Ishikawa (cell line): ENCODE measurements around the gene CACNA2D3.

Experiments
- CEBPB ChIP-seq: IDR thresholded peaks from 2 replicates; pipeline ENCODE4 v1.6.1; 2012
- CREB1 ChIP-seq: IDR thresholded peaks from 2 replicates; pipeline ENCODE4 v1.6.1; 2012; ENCODE audit warnings: low read depth
- EGR1 ChIP-seq: IDR thresholded peaks from 2 replicates; pipeline ENCODE4 v1.6.1; 2012
- EP300 ChIP-seq: IDR thresholded peaks from 2 replicates; pipeline ENCODE4 v1.6.1; 2012; ENCODE audit warnings: borderline replicate concordance
- FOXM1 ChIP-seq: IDR thresholded peaks from 2 replicates; pipeline ENCODE4 v1.6.1; 2012; ENCODE audit warnings: low read depth, borderline replicate concordance
- MAX ChIP-seq: IDR thresholded peaks from 2 replicates; pipeline ENCODE4 v1.6.1; 2012
- NFIC ChIP-seq: IDR thresholded peaks from 2 replicates; pipeline ENCODE4 v1.6.1; 2012
- RAD21 ChIP-seq: IDR thresholded peaks from 2 replicates; pipeline ENCODE4 v1.6.1; 2012; ENCODE audit warnings: low read depth
- REST ChIP-seq: IDR thresholded peaks from 2 replicates; pipeline ENCODE4 v1.6.1; 2012; ENCODE audit warnings: low read depth, mild to moderate bottlenecking
- TAF1 ChIP-seq: IDR thresholded peaks from 2 replicates; pipeline ENCODE4 v1.6.1; 2012; ENCODE audit warnings: low read depth, mild to moderate bottlenecking
- TCF12 ChIP-seq: IDR thresholded peaks from 2 replicates; pipeline ENCODE4 v1.6.1; 2012; ENCODE audit warnings: low read depth
- TEAD4 ChIP-seq: IDR thresholded peaks from 2 replicates; pipeline ENCODE4 v1.6.1; 2012
- USF1 ChIP-seq: IDR thresholded peaks from 2 replicates; pipeline ENCODE4 v1.6.1; 2012
- YY1 ChIP-seq: IDR thresholded peaks from 2 replicates; pipeline ENCODE4 v1.6.1; 2012; ENCODE audit warnings: low read depth
- ZBTB7A ChIP-seq: IDR thresholded peaks from 2 replicates; pipeline ENCODE4 v1.6.1; 2012; ENCODE audit warnings: low read depth

The CACNA2D3 gene

GRCh38 chr3:54733106-54734006 is 611.0 kb downstream of the CACNA2D3 start:
- TF ChIP-seq MAX (no peak), CREB1 (no peak), YY1 (no peak), EP300 (no peak), NFIC (no peak), CEBPB (no peak)

GRCh38 chr3:54736459-54736858 is 614.1 kb downstream of the CACNA2D3 start:
- TF ChIP-seq EGR1: no peak
- TF ChIP-seq EP300: no peak
- TF ChIP-seq MAX: no peak
- no peak for TF ChIP-seq NFIC
- TF ChIP-seq FOXM1: no peak
- TF ChIP-seq ZBTB7A: no peak
- no peak for TF ChIP-seq REST
- TF ChIP-seq TAF1: no peak

- TF ChIP-seq CREB1: no peak
- TF ChIP-seq CEBPB: no peak
- TF ChIP-seq TCF12: no peak
- TF ChIP-seq REST: no peak
- no peak for TF ChIP-seq EP300
- TF ChIP-seq ZBTB7A: no peak
- TF ChIP-seq TAF1: no peak
- no peak for TF ChIP-seq FOXM1
- no peak for TF ChIP-seq EGR1
- no peak for TF ChIP-seq TEAD4
- TF ChIP-seq NFIC: no peak
- no peak for TF ChIP-seq MAX
- no peak for TF ChIP-seq YY1
- TF ChIP-seq USF1: no peak
- TF ChIP-seq RAD21: no peak
Observed at GRCh38 chr3:54743755-54744154, 621.4 kb downstream of the CACNA2D3 start.

GRCh38 chr3:54744291-54744690 is 621.9 kb downstream of the CACNA2D3 start:
- TF ChIP-seq EP300 (no peak), TCF12 (no peak), TAF1 (no peak), ZBTB7A (no peak), FOXM1 (no peak), REST (no peak), RAD21 (no peak), EGR1 (no peak), USF1 (no peak), YY1 (no peak), CREB1 (no peak)
